WERI-Rb-1 (cell line): Measurements from ENCODE around the gene TTC28.
"Not testable (repeated sequence)": the region's sequence is repeated elsewhere in the genome, so short reads cannot be mapped to it uniquely, and the experiment has no call there.

ENCODE experiments used
- DNase-seq: peaks from one replicate; pipeline ENCODE4 v3.0.0-alpha.2; 2020
- H3K27ac ChIP-seq: fragments of 250-450 bp; sonication (Bioruptor Pico); 2 replicates; pipeline ENCODE4 v1.5.1; 2020; ENCODE audit warnings: mild to moderate bottlenecking, moderate library complexity
- H3K27me3 ChIP-seq: fragments of 250-450 bp; sonication (Bioruptor Pico); 2 replicates; pipeline ENCODE4 v1.5.1; 2021; ENCODE audit warnings: mild to moderate bottlenecking, low read depth, moderate library complexity; ENCODE audit not compliant: insufficient read depth, severe bottlenecking
- H3K36me3 ChIP-seq: fragments of 250-450 bp; sonication (Bioruptor Pico); 2 replicates; pipeline ENCODE4 v1.5.1; 2020; ENCODE audit warnings: mild to moderate bottlenecking, moderate library complexity
- H3K4me3 ChIP-seq: 2 replicates; pipeline ENCODE4 v1.5.1; 2011; ENCODE audit warnings: low read depth, mild to moderate bottlenecking, control low read depth, low read length
- H3K9me3 ChIP-seq: fragments of 250-450 bp; sonication (Bioruptor Pico); 2 replicates; pipeline ENCODE4 v1.5.1; 2021; ENCODE audit warnings: mild to moderate bottlenecking, moderate library complexity; ENCODE audit not compliant: severe bottlenecking
- CTCF ChIP-seq: IDR thresholded peaks from 2 replicates; pipeline ENCODE4 v1.5.1; 2011; ENCODE audit warnings: low read depth, mild to moderate bottlenecking, control low read depth, inconsistent platforms, low read length

TTC28 gene

DNA sequence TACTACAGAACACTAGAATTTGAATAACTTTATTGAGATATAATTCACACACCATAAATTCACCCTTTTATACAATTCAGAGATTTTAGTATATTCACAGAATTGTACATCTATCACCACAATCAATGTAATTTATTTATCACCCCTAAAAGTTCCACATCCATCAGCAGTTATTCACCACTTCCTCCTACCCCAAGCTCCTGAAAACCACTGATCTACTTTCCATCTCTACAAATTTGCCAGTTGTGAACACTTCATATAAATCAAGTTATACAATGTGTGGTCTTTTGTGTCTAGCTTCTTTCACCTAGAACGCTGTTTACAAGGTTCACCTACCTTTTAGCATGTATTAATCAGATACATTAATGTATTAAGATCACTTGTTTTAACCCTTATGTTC lies 179.6 kb downstream of the TTC28 start:
- no peaks in the 10 kb centered on the region for H3K36me3 ChIP-seq
- no peaks in the 10 kb centered on the region for H3K9me3 ChIP-seq
- no peaks in the 10 kb centered on the region for H3K27me3 ChIP-seq
- no peak for DNase-seq
- no peak overlapping the region for H3K27ac ChIP-seq
- TF ChIP-seq CTCF = no peak
- no peak overlapping the region for H3K4me3 ChIP-seq

DNA sequence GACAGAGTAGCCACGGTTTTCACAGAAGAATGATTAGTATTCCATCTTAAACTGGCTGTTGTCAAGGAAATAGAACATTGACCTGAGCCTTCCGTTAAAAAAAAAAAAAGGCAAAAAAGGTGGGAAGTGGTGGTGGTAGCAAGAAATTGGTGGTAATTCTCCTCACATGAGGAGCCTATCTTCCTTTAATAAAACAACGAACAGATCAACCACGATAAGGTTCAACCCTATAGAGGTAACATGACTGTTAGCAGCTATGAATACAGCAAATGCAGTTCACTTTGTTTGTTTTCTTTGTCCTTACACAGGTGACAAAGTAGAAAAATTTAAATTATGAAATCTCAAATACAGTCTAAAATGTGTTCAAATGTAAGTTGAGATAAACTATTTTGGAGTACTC lies 181.6 kb downstream of the TTC28 start:
- Histone ChIP-seq H3K4me3 (no peak overlapping the region), H3K36me3 (no peaks in the 10 kb centered on the region), H3K9me3 (no peaks in the 10 kb centered on the region), H3K27ac (no peak overlapping the region), H3K27me3 (no peaks in the 10 kb centered on the region)
- DNase-seq = no peak
- TF ChIP-seq CTCF = no peak

DNA sequence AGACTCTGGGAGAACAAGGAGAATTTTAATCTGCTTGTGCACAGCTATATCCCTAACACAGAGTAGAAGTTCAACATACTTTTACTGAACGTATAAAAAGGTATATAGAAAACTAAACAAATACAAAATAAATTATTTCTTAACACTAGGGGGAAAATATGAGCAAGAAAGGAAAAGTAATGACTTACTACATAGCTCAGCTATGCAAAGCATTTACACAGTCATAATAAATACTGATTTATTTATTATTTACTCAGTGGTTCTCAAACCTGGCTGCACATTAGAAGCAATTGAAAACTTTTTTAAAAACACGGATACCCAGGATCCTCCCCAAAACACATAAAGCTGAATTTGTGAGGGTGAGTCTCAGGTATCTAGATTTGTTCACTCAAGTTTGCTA lies 182.5 kb downstream of the TTC28 start:
- TF ChIP-seq CTCF = no peak
- no peak overlapping the region for H3K4me3 ChIP-seq
- no peaks in the 10 kb centered on the region for H3K36me3 ChIP-seq
- H3K27me3 ChIP-seq = no peaks in the 10 kb centered on the region
- H3K9me3 ChIP-seq = no peaks in the 10 kb centered on the region
- no peak overlapping the region for H3K27ac ChIP-seq
- no peak for DNase-seq

DNA sequence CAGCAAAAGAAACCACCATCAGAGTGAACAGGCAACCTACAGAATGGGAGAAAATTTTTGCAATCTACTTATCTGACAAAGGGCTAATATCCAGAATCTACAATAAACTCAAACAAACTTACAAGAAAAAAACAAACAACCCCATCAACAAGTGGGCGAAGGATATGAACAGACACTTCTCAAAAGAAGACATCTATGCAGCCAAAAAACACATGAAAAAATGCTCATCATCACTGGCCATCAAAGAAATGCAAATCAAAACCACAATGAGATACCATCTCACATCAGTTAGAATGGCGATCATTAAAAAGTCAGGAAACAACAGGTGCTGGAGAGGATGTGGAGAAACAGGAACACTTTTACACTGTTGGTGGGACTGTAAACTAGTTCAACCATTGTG lies 188.4 kb downstream of the TTC28 start:
- H3K4me3 ChIP-seq, H3K9me3 ChIP-seq, H3K36me3 ChIP-seq, H3K27ac ChIP-seq, DNase-seq, H3K27me3 ChIP-seq: not testable (repeated sequence)

- TF ChIP-seq CTCF = no peak
- H3K9me3 ChIP-seq = no peaks in the 10 kb centered on the region
- no peak overlapping the region for H3K27ac ChIP-seq
- no peak for DNase-seq
- H3K36me3 ChIP-seq = no peaks in the 10 kb centered on the region
- no peak overlapping the region for H3K4me3 ChIP-seq
- H3K27me3 ChIP-seq = no peaks in the 10 kb centered on the region
Measured at GRCh38 chr22:28488825-28489224, 190.8 kb downstream of the TTC28 start.

DNA sequence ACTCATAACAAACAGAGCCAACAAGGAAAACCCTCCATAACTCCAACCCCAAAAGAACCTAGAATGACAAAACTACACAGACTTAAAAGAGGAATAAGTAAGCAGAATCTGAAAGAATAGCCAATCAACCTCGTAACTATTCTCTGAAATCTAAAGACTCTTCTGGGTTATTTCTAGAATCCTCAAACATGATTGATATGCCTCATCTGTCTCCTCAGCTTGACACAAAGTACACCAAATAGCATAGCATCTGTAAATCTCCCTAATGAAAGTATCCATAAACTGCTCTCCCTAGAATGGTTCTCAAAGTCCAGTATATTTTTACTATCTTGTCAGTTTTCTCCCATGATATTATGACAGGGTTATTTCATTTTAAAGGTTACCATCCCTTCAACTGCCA lies 195.0 kb downstream of the TTC28 start:
- H3K4me3 ChIP-seq = no peak overlapping the region
- no peak overlapping the region for H3K27ac ChIP-seq
- H3K36me3 ChIP-seq = no peaks in the 10 kb centered on the region
- no peaks in the 10 kb centered on the region for H3K9me3 ChIP-seq
- no peaks in the 10 kb centered on the region for H3K27me3 ChIP-seq
- no peak for TF ChIP-seq CTCF
- no peak for DNase-seq

DNA sequence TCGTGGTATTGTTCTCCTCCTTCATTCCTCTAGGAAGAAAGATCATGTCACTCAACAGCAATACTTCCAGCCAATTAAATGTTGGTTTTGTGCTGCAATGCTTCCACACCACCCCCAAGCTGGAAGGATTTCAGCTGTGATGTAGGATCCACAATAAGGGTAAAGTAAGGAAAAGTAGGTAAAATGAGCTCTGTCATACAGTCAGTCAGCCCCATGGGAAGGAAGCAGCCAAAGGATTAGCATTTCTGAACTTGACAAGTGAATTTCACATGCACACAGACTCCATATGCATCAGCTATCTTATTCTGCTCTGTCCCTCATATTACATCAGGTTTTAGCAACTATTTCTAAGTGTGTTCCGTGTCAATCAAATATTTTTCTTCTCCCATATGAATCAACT lies 197.9 kb downstream of the TTC28 start:
- H3K9me3 ChIP-seq = no peaks in the 10 kb centered on the region
- H3K27ac ChIP-seq = no peak overlapping the region
- no peak for TF ChIP-seq CTCF
- no peak for DNase-seq
- H3K36me3 ChIP-seq = no peaks in the 10 kb centered on the region
- no peaks in the 10 kb centered on the region for H3K27me3 ChIP-seq
- H3K4me3 ChIP-seq = no peak overlapping the region
